HL-60 (cell line): Measurements from ENCODE around the gene WDR20.

ENCODE experiments used
- GABPA ChIP-seq: IDR thresholded peaks from 2 replicates; pipeline ENCODE4 v1.6.1; 2012; ENCODE audit warnings: low read depth
- POLR2AphosphoS5 ChIP-seq: IDR thresholded peaks from 2 replicates; pipeline ENCODE4 v1.6.1; 2012; ENCODE audit warnings: low read depth
- REST ChIP-seq: IDR thresholded peaks from 2 replicates; pipeline ENCODE4 v1.6.1; 2012; ENCODE audit warnings: low read depth; ENCODE audit not compliant: insufficient replicate concordance
- SPI1 ChIP-seq: IDR thresholded peaks from 2 replicates; pipeline ENCODE4 v1.6.1; 2012; ENCODE audit warnings: low read depth, mild to moderate bottlenecking, borderline replicate concordance
- TF ChIP-seq, protein P1 (sequence below): IDR thresholded peaks from one replicate; pipeline ENCODE4 v1.5.1; 2011; ENCODE audit warnings: low read length, control low read depth, inconsistent platforms; ENCODE audit not compliant: insufficient read depth

DNA sequence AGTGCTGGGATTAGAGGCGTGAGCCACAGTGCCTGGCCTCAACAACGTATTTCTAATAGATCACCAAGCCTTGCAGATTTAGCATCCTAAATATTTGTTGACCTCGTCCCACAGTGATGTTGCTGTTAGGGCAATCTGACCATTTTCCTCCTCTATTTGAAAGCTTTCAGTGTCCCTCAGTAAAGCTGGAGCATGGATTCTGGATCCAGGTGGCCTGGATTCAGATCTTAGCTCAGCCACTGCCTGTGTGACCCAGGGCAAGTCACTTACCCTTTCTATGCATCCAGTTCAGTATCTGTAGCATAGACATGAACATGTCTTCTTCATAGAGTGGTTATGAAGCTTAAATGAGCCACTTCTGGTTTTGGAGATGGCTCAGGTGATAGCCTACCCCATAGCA, 49.0 kb upstream of the WDR20 start:
- TF ChIP-seq, protein P1, sequence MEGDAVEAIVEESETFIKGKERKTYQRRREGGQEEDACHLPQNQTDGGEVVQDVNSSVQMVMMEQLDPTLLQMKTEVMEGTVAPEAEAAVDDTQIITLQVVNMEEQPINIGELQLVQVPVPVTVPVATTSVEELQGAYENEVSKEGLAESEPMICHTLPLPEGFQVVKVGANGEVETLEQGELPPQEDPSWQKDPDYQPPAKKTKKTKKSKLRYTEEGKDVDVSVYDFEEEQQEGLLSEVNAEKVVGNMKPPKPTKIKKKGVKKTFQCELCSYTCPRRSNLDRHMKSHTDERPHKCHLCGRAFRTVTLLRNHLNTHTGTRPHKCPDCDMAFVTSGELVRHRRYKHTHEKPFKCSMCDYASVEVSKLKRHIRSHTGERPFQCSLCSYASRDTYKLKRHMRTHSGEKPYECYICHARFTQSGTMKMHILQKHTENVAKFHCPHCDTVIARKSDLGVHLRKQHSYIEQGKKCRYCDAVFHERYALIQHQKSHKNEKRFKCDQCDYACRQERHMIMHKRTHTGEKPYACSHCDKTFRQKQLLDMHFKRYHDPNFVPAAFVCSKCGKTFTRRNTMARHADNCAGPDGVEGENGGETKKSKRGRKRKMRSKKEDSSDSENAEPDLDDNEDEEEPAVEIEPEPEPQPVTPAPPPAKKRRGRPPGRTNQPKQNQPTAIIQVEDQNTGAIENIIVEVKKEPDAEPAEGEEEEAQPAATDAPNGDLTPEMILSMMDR = no peak
- TF ChIP-seq POLR2AphosphoS5 (no peak), REST (no peak), GABPA (no peak), SPI1 (no peak)
